H1 (cell line): ENCODE data around the gene GLRA2.

Source experiments
- GABPA ChIP-seq: IDR thresholded peaks from 2 replicates; pipeline ENCODE4 v1.6.1; 2011; ENCODE audit warnings: mild to moderate bottlenecking, low read length, moderate library complexity, borderline replicate concordance; ENCODE audit not compliant: insufficient read depth
- MAFK ChIP-seq: IDR thresholded peaks from 2 replicates; pipeline ENCODE4 v1.6.1; 2012; ENCODE audit warnings: low read depth, mild to moderate bottlenecking, improper control_type of control experiment, low read length
- POLR2A ChIP-seq, 2 experiments: IDR thresholded peaks; 1 replicate in 1 of 2; 2 replicates in 1 of 2; pipeline ENCODE4 v1.6.1; 2011; ENCODE audit warnings: low read depth in 2 of 2, low read length in 2 of 2, mild to moderate bottlenecking in 2 of 2; ENCODE audit errors: control extremely low read depth in 1 of 2
- POLR2AphosphoS5 ChIP-seq: IDR thresholded peaks from 2 replicates; pipeline ENCODE4 v1.6.1; 2011; ENCODE audit warnings: low read depth, low read length
- RAD21 ChIP-seq, 2 experiments: IDR thresholded peaks in 1 of 2; conservative IDR thresholded peaks in 1 of 2; 2 replicates each; pipeline ENCODE4 v1.6.1; 2011; ENCODE audit warnings: low read depth in 2 of 2, low read length in 2 of 2, improper control_type of control experiment in 1 of 2, inconsistent platforms in 1 of 2, mild to moderate bottlenecking in 1 of 2, moderate library complexity in 1 of 2
- SP1 ChIP-seq: IDR thresholded peaks from 2 replicates; pipeline ENCODE4 v1.6.1; 2011; ENCODE audit warnings: low read depth, low read length
- TEAD4 ChIP-seq: IDR thresholded peaks from 2 replicates; pipeline ENCODE4 v1.6.1; 2012; ENCODE audit warnings: low read depth, low read length, inconsistent platforms, mixed read lengths
- TF ChIP-seq, protein P1 (sequence below), 3 experiments: IDR thresholded peaks; 1 replicate in 2 of 3; 2 replicates in 1 of 3; pipeline versions ENCODE4 v1.5.1 to v1.6.1; 2011; ENCODE audit warnings: low read length in 3 of 3, mild to moderate bottlenecking in 3 of 3, inconsistent platforms in 2 of 3, low read depth in 1 of 3, moderate library complexity in 1 of 3; ENCODE audit not compliant: insufficient read depth in 1 of 3; ENCODE audit errors: control extremely low read depth in 1 of 3
- TF ChIP-seq, protein P2 (sequence below): IDR thresholded peaks from 2 replicates; pipeline ENCODE4 v1.6.1; 2012; ENCODE audit warnings: inconsistent platforms

DNA sequence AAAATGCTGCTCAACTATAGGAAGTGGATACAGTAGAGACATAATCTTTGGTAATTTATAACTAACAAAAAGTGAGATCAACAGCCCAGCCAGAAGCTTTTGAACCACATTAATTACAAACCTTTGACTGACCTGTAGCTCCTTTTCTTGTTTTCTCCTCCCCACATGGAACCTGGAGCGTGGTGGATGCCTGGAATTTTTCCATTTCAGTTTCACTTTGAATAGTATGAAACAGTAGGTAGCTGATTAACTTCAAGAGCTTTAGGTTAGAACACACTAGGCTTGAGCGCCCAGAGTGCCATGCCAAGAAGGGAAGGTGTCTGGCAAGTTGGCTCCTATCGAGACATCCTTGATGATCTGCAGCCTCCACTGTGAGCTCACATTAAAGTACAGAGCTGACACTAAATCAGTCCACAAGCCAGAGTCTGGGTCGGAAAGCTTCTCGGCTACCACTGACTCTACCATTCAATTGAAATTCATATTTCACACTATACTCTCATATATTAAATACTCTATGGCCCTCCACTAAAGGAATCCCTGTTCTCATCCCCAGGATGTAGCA lies 143.4 kb downstream of the GLRA2 start:
- TF ChIP-seq SP1 (no peak), GABPA (no peak), MAFK (no peak), RAD21 (IDR thresholded peaks at IDR 0.05 in 1 of 2, conservative IDR thresholded peaks at IDR 0.05 in 1 of 2; ENCODE audit: low read depth in 2 of 2, low read length in 2 of 2) (no peak), TEAD4 (no peak), POLR2A (IDR thresholded peaks at IDR 0.05; ENCODE audit: control extremely low read depth in 1 of 2, low read depth in 2 of 2, low read length in 2 of 2) (no peak), POLR2AphosphoS5 (no peak)
- TF ChIP-seq, protein P1, sequence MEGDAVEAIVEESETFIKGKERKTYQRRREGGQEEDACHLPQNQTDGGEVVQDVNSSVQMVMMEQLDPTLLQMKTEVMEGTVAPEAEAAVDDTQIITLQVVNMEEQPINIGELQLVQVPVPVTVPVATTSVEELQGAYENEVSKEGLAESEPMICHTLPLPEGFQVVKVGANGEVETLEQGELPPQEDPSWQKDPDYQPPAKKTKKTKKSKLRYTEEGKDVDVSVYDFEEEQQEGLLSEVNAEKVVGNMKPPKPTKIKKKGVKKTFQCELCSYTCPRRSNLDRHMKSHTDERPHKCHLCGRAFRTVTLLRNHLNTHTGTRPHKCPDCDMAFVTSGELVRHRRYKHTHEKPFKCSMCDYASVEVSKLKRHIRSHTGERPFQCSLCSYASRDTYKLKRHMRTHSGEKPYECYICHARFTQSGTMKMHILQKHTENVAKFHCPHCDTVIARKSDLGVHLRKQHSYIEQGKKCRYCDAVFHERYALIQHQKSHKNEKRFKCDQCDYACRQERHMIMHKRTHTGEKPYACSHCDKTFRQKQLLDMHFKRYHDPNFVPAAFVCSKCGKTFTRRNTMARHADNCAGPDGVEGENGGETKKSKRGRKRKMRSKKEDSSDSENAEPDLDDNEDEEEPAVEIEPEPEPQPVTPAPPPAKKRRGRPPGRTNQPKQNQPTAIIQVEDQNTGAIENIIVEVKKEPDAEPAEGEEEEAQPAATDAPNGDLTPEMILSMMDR (IDR thresholded peaks at IDR 0.05; ENCODE audit: control extremely low read depth in 1 of 3, insufficient read depth in 1 of 3, low read depth in 1 of 3, low read length in 3 of 3) = no peak
- TF ChIP-seq, protein P2, sequence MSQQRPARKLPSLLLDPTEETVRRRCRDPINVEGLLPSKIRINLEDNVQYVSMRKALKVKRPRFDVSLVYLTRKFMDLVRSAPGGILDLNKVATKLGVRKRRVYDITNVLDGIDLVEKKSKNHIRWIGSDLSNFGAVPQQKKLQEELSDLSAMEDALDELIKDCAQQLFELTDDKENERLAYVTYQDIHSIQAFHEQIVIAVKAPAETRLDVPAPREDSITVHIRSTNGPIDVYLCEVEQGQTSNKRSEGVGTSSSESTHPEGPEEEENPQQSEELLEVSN = no peak
